Activated CD4-positive, alpha-beta T cell treated with anti-CD3 and anti-CD28 coated beads, Interleukin-2, amount 50 U/mL, for 1 hour (primary cell): ENCODE data around the gene IL36A.

Experiments
- DNase-seq: peaks from one replicate; pipeline ENCODE4 v3.0.0-alpha.2; 2020

Gene IL36A, protein sequence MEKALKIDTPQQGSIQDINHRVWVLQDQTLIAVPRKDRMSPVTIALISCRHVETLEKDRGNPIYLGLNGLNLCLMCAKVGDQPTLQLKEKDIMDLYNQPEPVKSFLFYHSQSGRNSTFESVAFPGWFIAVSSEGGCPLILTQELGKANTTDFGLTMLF

DNA sequence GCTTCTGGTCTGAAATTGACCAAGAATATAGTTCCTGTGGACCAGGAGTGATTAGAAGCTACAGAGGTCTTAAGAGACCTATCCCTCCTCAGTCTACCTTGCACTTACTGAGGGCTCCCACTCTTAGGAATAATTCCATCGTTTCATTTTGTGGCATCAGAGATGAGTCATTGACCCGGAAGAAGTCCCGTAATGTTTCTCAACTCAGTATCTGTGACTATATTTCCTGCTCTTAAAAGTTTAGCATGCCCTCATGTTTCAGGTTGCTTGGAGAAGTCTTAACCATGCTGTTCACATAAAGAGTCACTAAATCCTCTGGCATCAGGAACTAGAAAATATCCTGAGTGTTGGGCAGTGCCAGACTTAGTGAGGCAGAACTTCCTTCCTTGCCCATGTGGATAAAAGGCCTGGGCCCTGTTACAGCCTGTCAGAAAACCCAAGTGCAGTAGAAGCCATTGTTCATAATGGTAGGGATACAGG is at the start of gene IL36A:
IL36A (plus strand) TSS at position 430 of the 480 bp plus-strand sequence. CDS start 413 bp downstream, outside the sequence.
- no peak for DNase-seq

DNA sequence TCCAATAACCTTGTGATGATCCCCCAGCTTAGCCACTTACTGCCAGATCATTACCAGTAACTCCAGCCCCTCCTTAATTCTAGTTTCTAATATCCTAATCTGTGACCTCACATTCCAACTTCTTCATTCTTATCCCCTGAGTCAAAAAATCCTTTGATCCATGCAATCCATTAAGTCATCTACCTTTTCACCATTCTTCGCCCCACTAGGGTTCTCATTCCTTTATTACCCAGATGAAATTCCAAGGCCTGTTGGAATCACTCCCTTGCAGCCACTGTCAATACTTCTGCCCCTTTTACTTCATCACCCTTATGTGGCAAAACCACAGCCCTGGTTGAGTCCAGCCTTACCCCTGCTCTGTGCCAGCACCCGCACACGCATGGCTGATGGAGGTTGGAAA is 47.7 kb upstream of the IL36A start:
- DNase-seq = no peak

DNA sequence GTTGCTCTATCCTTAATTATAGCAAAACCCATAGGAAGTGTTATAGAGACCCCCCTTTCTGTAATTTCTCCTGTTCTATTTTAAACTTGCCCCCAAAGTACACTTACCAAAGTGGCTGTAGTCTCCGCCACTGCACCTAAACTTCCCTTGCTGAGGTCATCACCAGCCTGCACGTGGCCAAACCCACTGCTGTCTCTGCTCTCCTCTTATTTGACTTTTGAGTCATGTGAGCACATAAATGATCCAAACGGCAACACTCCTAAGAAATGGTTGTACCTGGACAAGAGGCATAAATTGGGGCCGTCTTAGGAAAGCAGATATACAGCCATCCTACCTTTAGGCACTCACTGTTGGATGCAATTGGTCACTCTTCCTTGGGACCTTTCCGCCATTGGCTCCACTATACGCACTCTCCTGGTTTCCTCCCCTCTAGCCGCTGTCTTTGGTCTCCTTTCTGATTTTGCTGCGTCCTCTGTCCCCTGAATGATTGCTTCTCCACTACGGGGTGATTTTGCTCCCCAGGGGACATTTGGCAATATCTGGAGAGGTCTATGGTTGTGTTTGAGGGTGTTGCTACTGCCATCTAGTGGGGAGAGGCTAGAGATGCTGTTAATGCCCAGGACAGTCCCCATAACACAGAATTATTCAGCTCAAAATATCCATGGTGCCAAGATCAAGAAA is 46.7 kb upstream of the IL36A start:
- DNase-seq = peak; percentile 8

DNA sequence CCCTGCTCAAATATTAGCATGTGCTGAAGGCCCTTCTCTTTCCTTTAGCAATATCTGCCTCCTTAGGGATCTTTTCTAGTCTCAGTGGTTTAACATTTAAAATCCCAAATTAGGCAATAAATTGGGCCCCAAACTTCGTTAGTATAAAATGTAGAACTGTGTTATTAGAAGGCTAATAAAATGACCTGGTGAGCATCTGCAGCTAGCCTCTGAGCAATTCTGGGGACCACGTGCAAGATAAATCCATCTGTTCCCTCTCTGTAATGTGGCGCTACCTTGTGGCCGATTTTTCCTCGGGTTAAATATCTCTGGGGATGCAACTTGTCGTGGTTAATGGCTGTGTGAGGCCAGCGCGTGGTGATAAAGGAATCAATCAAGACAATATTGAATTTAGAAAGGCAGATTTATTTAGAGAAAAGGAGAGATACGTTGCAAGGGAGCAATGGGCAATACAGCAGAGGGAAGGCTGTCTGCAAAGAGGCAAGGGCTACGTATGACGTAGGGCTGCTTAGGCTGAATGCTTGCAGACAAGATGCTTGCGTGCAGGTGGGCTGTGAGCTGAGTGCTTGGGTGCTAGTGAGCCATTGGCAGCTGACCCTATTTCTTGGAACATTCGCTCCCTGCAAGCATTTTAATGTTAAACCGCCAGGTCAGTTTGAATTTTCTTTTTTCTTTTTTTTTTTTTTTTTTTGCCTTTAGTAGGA is 46.0 kb upstream of the IL36A start:
- DNase-seq = no peak

DNA sequence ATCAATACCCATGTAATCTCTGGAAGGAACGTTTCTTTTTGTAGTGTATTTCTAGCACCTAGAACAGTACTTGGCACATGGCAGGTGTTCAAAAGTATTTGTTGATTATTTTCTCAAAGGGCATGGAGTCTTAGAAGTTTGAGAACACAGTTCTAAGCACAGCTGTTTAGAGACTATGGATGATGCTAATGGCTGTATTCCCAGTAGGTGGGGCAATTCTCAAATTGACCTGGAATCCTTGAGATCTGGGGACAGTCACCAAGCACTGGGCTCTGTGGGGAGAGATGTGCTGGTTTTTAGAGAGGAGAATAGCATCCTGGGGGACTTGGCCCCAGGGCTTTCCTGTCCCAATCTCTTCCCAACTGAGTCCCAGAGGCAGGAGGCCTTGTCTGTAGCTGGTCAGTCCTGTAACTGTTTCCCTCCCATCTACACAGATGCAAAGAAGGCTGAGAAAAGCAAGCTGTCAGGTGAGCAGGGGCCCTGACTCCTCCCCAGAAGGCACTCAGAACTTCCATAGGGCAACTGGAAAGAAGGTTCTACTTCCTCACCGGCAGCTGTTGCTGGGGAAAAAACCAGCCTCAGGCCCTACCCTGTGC is 44.9 kb upstream of the IL36A start:
- no peak for DNase-seq

DNA sequence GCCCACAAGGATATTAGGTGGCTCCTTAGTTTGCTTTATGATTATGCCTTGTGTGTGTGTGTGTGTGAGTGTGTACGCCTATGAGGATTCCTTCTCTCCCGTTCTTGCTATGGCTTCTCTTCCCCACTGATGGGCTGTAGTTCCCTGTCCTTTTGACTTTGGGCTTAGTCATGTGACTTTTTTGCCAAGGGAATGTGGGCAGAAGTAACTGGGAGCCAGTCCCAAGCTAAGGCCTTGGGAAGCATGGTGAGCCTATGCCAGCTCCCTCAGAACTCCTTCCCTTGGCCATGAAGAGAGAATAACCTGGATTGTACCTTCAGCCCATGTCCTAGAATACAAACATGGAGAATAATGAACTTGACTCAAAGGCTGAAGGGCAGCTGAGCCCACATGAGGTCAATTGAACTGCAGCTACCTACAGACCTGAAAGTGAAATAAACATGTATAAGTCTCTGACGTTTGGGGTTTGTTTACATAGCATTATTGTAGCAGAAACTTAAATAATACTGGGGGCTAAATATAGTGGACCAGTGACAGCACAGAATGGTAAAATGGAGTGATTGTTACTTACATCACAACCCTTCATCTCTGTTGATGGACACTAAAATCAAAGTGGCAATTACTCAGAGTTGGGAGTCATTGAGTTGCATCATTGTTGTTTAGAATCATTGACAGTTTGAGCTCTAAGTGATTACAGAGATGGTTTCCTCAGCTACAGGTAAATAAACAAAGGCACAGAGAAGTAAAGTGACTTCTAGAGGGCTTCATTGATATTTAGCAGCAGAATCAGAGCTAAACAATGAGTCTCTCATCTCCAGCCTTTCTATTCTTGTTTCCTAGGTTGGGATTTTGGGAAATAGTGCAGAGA is 42.7 kb upstream of the IL36A start:
- DNase-seq = no peak

DNA sequence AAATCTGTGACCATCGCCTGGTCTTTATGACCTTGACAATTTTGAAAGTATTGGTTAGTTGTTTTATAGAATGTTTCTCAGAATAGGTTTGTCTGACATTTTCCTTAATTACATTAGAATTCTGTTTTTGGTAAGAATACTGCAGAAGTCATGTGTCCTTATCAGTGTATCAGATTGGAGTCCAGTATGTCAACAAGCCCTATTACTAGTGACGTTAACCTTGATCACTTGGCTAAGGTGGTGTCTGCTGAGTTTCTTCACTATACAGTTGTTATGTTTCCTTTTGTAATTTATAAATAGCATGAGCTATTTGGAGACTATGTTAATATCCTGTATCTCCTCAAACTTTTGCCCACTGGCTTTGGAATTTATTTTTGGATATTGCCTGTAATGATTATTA is 38.2 kb upstream of the IL36A start:
- no peak for DNase-seq

DNA sequence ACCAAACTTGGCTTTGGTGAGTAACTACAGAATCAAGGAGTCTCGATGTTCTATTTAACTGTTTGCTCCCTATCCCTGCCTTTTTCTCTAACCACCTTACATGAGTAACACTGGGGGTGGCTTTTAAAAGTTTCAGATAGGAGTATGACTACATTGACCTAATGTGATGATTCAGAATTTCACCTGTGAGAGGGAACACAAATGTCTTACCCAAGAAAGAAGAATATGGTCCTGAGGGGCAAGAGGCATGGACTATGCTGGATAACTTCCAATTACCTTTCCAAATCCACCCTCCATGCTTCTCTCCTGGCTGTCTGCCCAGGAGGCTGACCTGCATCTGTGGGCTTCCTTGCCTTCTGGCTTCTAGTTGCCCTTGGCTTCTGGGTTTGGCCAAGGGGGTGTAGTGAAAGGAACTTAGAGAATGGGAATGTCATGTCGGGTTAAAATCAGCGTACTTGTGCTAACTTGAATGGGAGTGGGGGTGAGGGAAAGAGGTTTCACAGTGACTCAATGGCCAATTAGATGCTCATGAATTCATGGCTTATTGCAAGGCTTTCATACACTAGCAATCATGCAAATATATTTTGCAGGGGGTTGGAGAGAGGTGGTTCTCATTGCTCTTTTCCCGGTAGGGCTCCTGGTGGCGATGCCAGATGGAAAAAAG is 32.7 kb upstream of the IL36A start:
- DNase-seq = no peak

DNA sequence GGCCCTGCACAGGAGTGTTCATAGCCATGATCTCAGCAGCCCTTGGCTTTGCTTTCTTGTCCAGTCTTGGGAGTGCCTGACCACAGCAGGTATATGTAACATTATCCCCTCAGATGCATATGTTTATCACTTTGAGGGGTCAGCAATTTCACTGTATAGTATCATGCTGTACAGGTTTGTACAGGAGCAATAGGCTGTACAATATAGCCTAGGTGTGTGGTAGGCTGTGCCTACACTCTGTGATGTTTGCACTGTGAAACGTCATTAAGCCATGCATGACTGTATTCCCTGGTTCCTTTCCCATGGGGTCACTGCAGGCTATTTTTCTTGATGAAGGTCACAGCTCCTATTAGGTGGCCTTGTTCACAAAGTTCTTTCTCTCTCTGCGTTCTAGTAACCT is 32.1 kb upstream of the IL36A start:
- DNase-seq = no peak

DNA sequence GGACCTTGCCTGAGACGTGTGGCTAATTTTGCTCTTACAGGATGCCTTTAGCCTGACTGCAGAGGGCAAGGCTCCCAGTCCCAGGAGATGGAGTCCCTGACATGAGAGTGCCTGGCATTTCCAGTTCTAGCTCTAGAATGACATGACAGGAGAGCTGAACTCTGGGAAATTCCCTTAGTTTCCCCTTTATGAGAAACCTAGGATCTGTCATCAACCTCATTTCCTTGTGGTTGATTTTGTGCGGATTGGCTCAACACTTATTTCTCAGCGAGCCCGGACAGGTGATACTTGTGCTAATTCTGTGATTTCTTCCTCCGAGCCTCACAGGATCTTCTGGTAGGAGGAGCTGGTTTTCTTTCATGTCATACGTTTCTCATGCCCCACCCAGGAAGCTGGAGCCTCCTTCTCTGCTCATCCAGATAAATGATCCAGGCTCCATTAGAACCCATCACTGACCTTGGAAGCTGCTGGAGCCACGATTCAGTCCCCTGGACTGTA is 27.7 kb upstream of the IL36A start, which contains the start of gene IL36G:
IL36G (plus strand) TSS at position 448 of the 498 bp plus-strand sequence. CDS start 633 bp downstream, outside the sequence.
- DNase-seq = no peak

DNA sequence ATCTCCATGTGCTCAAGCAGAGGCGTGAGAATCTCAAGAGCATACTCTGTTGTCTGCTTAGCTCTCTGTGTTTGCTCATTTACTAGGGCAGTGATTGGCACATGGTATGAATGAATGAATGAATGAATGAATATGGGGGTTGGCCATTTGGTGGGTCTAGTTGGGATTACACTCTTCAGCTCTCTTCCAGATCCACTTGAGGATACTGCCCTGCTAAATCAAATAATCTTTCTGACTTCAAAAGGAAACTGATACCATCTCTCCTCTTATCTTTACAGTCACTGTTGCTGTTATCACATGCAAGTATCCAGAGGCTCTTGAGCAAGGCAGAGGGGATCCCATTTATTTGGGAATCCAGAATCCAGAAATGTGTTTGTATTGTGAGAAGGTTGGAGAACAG is 25.5 kb upstream of the IL36A start:
- DNase-seq = no peak

DNA sequence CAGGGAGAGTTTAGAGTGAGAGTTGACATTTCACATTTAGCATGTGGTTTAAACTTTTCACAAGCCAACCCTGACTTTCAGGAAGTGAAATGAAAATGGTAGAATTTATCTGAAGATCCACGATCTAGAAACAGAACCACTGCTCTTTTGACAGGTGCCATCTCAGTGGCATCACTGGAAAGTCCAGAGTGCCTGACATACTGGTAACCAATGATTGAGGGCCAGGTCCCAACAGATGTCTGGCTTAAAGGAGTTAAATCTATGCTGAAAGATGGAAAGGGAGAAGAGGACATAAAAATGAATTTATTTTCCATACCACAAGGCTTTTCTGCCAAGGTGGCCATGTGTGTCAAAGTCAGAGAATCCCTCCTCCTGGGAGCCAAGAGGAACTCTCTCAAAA is 24.7 kb upstream of the IL36A start:
- no peak for DNase-seq

DNA sequence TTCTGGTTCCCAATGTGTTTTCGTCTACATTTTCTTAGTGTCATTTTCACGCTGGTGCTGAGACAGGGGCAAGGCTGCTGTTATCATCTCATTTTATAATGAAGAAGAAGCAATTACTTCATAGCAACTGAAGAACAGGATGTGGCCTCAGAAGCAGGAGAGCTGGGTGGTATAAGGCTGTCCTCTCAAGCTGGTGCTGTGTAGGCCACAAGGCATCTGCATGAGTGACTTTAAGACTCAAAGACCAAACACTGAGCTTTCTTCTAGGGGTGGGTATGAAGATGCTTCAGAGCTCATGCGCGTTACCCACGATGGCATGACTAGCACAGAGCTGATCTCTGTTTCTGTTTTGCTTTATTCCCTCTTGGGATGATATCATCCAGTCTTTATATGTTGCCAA is 20.2 kb upstream of the IL36A start:
- DNase-seq = no peak

DNA sequence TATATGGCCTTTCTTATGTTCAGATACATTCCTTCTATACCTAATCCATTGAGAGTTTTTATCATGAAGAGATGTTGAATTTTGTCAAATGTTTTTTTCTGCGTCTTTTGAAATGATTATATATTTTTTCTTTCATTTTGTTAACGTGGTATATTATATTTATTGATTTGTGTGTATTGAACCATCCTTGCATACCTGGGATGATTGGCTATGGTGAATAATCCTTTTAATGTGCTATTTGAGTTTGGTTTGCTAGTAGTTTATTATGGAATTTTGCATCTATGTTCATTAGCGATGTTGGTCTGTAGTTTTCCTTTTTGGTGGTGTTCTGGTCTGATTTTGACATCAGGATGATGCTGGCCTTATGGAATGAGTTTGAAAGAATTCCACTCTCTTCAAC is 15.6 kb upstream of the IL36A start:
- no peak for DNase-seq

DNA sequence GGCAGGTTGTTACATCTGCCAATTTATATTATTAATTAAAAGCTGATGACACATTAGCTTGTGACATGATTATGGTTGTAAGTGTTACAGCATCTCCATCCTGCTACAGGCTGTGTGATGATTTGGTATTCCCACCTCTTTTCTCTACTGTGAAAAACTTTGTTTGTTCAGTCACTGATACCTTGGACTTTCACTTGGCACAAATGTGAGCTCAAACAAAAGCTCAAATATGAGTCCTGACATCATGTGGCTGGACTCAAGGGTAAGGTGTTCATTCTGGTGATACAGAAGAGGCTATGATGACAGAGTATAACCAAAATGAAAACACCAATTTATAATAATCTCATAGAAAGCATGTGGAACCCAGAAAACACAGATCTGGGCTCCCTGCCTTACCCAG is 11.4 kb upstream of the IL36A start:
- no peak for DNase-seq

DNA sequence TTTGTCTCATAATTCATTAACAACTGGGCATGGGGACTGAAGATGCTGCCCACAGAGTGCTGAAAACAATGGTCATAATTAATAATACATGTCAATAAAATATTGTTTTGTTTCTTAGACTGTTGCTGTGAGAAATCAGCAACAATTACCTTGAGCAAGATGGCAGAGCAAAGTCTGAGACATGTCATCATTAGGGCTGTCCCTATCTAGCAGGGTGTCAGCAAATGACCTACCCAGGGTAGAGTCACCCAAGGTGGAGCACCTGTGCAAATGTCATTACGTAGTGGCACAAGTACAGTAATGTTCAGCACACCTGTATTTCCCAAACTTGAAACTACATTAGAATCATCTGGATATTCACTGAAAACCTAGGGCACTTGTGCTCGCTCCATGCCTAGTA is 10.6 kb upstream of the IL36A start:
- no peak for DNase-seq

DNA sequence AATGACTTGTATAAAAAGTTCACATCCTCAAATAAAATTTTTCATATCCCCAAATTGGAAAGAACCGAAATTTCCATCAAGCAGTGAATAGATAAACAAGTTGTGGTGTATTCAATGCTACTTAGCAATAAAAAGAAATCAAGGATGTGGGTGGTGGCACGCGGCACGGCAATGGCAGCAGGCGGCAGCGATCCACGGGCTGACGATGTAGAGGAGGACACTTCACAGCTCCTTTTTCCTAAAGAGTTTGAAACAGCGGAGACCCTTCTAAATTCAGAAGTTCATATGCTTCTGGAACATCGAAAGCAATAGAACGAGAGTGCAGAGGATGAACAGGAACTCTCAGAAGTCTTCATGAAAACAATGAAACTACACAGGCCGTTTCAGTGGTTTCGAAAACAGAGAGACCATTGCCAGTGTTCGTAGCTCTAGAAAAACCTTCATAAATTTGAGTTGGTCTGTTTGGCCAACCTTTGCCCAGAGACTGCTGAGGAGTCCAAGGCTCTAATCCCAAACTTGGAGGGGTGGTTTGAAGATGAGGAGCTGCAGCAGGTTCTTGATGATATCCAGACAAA is 9.8 kb upstream of the IL36A start:
- peak; percentile 21 for DNase-seq

DNA sequence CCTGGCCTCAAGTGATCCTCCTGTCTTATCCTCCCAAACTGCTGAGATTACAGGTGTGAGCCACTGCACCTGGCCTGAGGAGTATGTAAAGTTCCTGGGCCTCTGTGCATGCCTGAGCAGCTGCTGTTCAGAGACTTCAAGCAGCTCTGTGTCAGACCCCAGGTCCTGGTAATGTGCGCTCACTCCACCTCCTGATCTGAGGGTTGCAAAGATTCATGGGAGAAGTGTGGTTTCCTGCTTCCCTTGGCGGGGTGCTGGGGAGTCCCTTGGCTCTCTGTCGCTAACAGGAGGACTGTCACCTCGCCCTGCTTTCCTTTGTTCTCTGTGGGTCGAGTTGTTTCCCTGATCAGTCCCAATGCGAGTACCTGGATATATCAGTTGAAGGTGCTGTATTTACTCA is 8.6 kb upstream of the IL36A start:
- DNase-seq = peak; percentile 68

DNA sequence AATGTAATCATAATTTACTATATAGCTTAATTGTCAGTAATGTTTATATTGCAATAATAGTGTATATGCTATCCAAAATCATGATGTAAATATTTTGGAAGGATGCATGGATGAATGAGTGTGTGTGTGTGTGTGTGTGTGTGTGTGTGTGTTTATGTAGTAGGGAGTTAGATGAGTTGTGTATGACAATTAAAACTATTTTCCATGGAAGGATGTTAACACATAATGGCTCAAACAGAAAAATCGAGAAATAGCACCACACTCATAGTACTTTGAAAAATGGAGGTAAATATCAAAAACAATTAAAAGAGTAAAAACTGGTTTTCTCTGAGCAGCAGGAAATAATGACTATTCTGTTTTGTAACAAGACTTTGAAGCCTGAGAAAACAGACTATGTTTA is 8.1 kb upstream of the IL36A start:
- no peak for DNase-seq

DNA sequence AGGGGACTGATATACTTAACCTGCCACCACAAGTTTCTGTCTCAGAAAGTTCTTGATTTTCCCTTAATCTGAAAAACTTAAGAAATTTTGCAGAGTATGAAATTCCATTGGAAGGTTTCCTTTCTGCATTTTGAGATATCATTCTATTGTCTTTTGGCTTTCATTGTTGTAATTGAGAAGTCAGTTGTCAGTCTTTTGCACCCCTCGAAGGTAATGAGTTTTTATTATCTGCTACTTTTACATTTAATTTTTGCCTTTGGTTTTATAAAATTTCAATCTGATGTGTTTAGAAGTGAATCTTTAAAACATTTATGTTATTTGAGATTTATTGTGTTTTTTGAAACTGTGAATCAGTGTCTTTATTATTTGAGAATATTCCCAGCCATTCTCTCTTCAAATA is 4.8 kb upstream of the IL36A start:
- DNase-seq = no peak

DNA sequence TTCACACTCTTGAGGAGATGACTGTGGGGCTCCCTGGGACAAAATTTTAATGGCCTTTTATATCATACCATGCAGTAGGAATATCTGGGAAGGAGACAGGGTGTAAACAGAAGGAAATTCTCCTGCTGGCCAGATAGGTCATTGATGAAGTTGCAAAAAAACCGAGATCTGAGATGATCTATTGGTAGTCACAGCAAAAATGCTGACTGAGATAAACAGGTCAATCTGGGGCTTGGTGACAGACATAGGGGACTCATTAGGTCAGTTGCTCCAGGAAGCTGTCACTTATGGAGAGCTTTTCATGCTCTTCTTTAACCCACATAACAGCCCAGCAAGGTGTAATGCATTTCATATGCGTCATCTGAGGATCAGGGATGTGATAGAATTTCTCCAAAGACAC is 2.6 kb upstream of the IL36A start:
- no peak for DNase-seq

DNA sequence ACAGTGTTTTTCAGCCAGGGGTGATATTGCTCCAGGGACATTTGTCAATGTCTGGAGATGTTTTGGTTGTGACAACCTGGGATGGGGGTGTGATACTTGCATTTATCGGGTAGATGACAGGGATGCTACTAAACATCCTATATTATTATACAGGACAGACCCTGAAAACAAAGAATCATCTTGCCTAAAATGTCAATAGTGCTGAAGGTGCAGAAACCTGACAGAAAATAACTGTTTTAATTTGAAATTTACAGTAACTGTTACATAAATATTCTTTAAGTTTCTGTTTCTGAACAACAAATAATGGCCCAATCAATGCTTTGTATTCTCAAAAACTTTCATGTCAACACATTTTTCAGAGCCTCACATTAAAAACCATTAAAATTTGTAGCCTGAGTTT is 2.0 kb downstream of the IL36A start:
- DNase-seq = no peak
